Upper lobe of left lung (tissue), 4 donors: ENCODE data around the gene DCAF17.

ENCODE experiments used
- POLR2A ChIP-seq, 4 donors: fragments of 450-650 bp; IDR thresholded peaks; one replicate each; pipeline ENCODE4 v1.5.1; 2016 to 2017; ENCODE audit warnings: antibody characterized with exemption in 4 of 4, mild to moderate bottlenecking in 2 of 4
- POLR2AphosphoS5 ChIP-seq, 2 donors: sonication (generic); formaldehyde crosslinking; IDR thresholded peaks; one replicate each; pipeline ENCODE4 v1.5.1; 2017; ENCODE audit warnings: antibody characterized with exemption in 2 of 2
- TF ChIP-seq, protein P1 (sequence below), 6 experiments: fragments of 450-650 bp in 4 of 6; fragments of 200-600 bp in 2 of 6; sonication (generic) in 2 of 6; IDR thresholded peaks; one replicate each; pipeline ENCODE4 v1.5.1; 2016 to 2019; ENCODE audit warnings: antibody characterized with exemption in 6 of 6

DNA sequence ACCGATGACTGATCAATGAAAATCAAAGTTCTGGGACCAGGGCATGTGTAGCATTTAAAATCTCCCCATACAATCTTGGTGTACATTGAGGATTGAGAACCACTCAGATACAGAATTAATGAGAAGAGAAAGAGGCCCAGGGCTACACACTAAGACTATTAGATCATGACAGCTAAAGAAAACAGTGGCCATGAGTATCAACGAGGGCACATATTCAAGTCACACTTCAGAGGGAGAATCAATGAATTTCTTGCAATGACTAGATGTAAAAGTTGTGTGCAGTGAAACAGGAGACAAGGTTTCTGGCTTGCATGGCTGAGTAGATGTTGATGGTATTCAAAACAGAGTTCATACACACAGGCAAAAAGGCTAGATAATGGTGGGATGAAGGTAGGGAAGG, 29.3 kb upstream of the DCAF17 start:
- TF ChIP-seq POLR2AphosphoS5 (IDR thresholded peaks at IDR 0.05) (no peak), POLR2A (IDR thresholded peaks at IDR 0.05) (no peak)
- TF ChIP-seq, protein P1, sequence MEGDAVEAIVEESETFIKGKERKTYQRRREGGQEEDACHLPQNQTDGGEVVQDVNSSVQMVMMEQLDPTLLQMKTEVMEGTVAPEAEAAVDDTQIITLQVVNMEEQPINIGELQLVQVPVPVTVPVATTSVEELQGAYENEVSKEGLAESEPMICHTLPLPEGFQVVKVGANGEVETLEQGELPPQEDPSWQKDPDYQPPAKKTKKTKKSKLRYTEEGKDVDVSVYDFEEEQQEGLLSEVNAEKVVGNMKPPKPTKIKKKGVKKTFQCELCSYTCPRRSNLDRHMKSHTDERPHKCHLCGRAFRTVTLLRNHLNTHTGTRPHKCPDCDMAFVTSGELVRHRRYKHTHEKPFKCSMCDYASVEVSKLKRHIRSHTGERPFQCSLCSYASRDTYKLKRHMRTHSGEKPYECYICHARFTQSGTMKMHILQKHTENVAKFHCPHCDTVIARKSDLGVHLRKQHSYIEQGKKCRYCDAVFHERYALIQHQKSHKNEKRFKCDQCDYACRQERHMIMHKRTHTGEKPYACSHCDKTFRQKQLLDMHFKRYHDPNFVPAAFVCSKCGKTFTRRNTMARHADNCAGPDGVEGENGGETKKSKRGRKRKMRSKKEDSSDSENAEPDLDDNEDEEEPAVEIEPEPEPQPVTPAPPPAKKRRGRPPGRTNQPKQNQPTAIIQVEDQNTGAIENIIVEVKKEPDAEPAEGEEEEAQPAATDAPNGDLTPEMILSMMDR (IDR thresholded peaks at IDR 0.05) = no peak
